NCI-H2081 treated with DMSO at 0.1 percent for 48 hours (cell line): Measurements from ENCODE around the gene LONP1.
"Not testable (repeated sequence)": the region's sequence is repeated elsewhere in the genome, so short reads cannot be mapped to it uniquely, and the experiment has no call there.

Experiments used
- DNase-seq: peaks from one replicate; lab custom pipeline; 2025; lab: John Stamatoyannopoulos, UW

The LONP1 gene

GRCh38 chr19:5693195-5694166 is 26.5 kb downstream of the LONP1 start:
- DNase-seq: no peak

- DNase-seq: no peak
These were observed 27.2 kb downstream of the LONP1 start for GRCh38 chr19:5692723-5693194.

DNA sequence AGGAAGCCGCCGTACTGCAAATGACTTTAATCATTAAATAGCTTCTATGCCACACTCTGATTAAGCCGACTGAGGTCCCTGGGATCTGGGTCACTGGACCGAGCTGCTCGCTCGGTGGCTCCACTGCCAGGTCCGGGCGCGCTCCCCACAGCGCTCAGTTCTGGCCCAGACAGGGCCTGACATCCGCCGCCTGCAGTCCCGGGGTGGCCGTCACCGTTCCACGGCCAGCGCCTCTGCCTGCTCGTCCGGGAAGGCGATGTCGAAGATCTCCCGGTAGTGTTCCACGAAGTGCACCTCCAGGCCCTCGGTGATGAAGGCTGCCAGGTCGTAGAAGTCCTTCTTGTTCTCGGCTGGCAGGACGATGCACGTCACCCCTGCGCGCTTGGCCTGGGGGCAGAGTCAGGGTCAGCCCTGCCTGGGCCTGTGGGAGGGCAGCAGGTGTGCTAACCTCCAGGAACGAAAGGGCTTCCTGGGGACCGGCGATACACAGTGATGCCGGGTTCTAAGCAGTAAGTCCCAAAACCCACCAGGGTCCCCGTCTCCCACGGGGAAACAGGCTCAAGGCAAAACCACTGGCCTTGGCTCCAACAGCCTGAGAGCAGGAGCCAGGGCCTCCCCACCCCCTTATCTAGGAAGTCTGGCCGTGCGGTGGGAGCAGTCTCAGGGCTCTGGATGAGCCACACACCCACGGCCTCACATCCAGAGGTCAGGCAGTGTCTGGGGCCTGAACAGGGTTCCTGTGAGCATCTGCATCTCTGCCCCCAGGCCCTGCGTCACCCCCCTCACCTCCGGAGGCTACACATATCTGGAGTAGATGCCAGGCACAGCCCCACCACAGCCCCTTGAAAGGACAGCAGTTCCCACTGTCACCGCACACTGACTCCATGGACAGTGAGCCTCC is 27.9 kb downstream of the LONP1 start:
- no peak for DNase-seq

DNA sequence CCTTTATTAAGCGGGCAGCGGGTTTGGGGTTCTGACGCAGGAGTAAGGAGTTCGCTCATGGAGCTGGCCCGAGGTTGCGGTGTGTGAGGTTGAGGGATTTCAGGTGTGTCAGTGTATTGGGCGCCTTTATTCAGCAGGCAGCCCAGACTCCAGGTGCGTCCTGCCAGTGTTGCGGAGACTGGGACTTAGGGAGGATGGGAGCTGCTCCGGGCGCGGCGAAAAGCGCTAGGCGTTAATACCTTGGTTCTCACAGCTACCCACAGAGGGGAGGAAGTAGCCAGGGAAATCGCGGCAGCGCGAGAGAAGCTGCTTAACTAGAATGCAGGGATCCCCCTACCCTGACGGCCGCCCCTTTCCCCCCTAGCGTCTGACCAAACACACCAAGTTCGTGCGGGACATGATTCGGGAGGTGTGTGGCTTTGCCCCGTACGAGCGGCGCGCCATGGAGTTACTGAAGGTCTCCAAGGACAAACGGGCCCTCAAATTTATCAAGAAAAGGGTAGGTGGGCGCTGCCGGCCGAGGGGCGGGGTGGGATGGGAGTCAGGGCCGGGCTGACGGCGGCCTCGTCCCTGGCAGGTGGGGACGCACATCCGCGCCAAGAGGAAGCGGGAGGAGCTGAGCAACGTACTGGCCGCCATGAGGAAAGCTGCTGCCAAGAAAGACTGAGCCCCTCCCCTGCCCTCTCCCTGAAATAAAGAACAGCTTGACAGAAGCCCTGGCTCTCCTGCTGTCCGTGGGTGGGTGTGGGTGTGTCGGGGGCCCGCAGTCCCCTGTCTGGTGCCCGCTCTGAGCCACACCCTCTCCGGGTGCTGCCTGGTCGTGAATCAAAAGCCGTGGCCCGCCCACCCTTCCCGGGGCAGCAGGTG is 28.8 kb downstream of the LONP1 start:
- no peak for DNase-seq

DNA sequence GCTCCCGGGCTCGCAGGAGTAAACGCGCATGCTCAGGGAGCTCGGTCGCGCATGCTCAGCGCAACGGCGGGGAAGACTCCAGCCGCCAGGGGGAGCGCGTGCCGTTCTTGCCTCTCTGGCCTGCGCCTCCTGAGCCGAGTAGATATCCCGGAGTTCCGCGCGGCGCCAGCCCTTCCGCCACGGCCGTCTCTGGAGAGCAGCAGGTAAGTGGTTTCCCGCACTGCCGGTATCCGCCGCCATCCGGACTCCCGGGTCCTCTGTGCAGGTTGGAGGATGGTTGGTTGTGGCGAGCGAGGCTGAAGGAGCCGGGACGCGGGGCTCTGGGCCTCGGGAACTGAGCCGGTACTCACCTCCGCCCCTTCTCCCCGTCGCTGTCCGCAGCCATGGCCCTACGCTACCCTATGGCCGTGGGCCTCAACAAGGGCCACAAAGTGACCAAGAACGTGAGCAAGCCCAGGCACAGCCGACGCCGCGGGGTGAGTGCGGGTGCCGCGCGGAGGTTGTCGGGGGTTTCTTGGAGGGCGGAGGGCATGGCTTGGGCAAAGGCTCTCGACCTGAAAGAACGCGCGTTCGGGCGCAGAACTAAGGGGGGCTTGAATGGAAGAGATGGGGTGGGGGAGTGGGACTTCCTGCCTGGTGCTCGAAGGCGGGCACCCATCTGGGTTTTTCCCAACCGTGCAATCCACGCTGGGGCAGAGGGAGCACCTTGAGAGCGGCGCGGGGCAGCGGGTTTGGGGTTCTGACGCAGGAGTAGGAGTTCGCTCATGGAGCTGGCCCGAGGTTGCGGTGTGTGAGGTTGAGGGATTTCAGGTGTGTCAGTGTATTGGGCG is 29.6 kb downstream of the LONP1 start, which contains the start of gene RPL36:
Gene RPL36 (plus strand): TSS at position 171 of the 830 bp plus-strand sequence. CDS start 213 bp downstream, at position 384.
- peak; percentile 72 for DNase-seq

DNA sequence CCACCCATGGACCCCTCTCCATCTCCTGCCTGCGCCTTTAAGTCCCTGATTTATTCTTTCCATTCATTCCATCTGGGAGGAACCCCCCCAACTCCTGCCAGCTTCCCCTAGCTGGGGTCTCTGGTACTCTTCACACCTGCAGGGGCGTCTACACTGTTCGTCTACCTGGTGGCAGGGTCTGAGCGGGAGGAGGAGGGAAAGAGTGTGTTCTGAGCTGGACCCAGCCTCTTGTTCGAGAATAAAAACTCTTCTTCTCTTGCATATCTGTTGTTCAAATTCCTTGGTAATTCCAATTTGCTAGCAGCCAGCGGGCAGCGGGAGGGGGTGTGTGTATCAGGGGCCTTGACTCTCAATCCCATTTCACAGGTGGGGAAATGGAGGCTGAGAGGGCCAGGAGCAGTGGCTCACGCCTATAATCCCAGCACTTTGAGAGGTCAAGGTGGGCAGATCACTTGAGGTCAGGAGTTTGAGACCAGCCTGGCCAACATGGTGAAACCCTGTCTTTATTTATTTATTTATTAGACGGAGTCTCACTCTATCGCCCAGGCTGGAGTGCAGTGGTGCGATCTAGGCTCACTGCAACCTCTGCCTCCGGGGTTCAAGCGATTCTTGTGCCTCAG is 31.6 kb downstream of the LONP1 start:
- not testable (repeated sequence) for DNase-seq

- DNase-seq: no peak
These were observed 32.4 kb downstream of the LONP1 start for GRCh38 chr19:5687360-5688198.

GRCh38 chr19:5686647-5687359 is 33.1 kb downstream of the LONP1 start:
- peak; percentile 38 for DNase-seq

- no peak for DNase-seq
These were observed 33.7 kb downstream of the LONP1 start for GRCh38 chr19:5686326-5686646.

DNA sequence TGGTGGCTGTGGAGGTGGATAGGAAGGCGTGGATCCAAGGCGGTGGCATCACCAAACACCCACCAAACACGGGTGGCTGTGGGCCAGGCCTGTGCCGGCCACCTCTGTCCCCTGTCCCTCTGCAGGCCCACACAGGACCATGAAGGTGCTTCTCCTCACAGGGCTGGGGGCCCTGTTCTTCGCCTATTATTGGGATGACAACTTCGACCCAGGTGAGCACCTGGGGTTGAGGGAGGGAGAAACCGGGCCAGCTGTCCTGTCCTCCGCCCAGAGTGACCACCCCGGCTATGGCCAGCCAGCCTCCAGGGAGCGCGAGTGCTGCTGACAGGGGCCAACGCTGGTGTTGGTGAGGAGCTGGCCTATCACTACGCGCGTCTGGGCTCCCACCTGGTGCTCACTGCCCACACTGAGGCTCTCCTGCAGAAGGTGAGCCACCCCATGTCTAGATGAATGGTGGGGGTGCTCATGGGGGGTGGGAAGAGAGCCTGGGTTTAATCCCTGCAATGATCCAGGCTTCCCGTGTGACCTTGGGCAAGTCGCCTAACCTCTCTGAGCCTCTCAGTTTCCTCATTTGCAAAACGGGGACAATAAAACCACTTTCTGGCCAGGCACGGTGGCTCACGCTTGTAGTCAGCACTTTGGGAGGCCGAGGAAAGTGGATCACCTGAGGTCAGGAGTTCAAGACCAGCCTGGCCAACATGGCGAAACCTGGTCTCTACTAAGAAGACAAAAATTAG is 35.1 kb downstream of the LONP1 start:
- no peak for DNase-seq

DNA sequence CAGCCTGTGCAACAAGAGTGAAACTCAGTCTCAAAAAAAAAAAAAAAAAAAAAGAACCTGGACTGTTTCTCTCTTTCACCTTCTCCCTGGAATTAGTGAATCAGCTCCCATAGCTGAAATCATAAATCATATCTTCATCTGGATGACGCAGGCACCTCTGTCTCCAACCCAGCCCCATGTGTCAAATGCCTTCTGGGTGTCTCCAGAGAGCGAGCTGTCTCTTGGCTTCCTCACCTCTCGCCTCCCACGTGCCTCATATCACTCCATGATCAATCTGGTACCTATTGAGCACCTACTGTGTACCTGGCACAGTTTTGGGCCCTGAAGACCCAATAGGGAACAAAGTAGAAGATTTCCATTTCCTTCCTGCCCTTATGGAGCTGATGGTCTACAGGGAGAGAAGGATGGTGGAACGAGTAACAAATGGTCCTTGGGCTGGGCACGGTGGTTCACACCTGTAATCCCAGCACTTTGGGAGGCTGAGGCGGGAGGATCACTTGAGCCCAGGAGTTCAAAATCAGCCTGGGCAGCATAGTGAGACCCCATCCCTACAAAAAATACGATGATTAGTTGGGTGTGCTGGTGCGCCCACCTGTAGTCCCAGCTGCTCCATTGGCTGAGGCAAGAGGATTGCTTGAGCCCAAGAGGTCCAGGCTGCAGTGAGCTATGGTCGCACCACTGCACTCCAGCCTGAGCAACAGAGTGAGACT is 36.6 kb downstream of the LONP1 start:
- no peak for DNase-seq

DNA sequence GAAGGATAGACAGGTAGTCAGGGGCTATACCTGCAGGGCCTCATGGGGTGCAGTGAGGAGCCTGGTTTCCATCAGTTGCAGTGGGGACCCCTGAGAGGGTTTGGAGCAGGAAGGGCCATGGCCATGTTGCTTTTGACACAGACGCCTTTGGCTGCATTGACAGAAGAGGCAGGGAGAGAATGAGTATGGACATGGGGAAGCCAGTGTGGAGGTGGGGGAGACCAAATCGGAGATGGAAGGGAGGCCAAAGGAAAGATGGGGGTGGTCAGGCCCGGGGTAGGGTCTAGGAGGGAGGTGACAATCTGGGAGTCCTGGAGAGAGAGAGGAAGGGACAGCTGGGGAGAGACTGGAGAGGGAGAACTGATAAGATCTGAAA is 37.9 kb downstream of the LONP1 start:
- DNase-seq: no peak

DNA sequence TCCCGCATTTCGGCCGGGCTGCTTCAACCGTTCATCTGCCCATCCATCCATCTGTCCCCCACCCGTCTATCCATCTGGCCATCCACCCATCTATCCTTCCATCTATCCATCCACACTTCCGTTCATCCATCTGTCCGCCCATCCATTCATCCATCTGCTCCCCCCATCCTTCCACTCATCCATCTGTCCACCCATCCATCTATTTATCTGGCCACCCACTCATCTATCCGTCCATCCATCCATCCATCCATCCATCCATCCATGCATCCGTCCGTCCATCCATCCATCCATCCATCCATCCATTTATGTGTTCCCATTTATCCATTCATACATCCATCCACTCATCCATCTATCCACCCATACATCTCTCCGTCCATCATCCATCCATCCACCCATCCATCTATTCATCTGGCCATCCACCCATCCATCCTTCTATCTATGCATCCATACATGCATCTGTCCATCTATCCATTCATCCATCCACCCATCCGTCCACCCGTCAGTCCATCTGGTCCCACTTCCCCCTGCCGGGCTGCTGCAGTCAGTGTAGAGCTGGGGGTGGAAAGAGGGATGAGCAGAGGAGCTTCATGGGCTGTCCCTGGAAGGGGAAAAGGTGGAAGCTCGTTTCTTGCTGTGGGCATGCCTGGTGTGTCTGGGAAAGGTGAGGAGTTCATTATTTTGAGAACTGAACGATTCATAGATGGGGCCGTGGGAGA is 38.4 kb downstream of the LONP1 start:
- no peak for DNase-seq

DNA sequence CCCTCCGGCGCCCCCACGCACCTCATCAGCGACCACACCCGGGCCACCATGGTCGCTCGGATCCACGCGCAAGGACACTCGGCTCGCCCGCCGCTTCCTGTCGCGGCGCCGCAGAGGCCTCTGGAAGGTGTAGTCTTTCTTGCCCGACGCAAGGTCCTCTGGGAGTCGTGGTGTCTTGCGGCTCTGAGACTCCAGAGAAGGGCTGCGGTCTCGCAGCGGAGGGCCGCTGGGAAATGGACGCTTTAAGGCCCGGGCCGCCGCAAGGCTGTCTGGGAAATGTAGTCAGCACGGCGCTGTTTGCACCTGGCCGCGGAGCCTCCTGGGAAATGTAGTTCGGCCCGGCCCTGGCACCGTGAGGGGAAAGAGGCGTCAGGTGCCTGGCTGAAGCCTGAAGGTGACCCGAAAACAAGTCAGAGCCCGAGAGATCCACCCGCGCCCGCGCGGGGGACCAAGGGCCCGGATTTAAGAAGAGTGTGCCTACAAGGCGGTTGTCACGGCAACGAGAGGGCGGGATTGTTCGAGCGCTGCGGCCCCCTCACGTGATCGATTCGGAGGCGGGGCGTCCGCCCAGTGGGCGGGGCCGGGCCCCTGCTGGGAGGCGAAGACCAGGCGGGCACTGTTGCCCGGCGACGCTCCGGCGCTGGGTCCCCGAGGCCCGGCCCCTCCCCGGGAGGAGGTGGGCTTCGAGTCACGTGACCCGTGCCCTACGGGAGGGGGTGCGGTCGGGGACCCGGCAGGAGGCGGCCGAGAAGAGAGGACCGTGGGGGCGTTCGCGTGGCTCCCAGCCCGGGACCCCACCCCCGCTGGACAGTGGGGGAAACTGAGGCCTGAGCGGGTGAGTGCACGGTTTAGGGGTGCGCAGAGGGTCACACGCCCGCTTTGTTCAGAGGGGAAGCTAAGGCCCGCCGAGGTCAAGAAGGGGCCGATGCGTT is 39.2 kb downstream of the LONP1 start, which contains the start of the genes HSD11B1L and MICOS13:
Gene HSD11B1L (plus strand): TSS at position 591 of the 932 bp plus-strand sequence. CDS start 3,806 bp downstream, outside the sequence.
Gene MICOS13 (minus strand): TSS at position 80 of the 932 bp plus-strand sequence. CDS start 30 bp downstream, at position 50.
- peak; percentile 96 for DNase-seq

DNA sequence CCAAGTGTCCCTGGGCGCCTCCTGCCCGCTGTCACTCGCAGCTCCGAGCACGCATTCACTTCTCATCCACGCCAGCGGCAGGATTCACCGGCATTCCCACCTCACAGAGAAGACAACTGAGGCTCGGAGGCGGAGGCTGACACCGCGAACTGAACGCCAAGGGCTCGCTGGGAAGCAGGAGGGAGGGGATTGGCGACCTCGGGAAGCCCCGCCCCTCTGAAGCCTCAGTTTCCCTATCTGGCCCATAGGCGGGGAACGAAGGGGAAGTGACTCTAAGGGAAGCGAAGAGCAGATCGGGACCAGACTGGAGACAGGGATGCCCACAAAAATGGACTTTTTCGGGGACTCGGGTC is 39.9 kb downstream of the LONP1 start:
- no peak for DNase-seq
